A549 (cell line): ENCODE measurements around the gene BIRC7. TPM values are rescaled to one million over a fixed set of nuclear protein-coding genes. Genes with fewer than 3 reads are reported as not detected.

Experiments
- ATAC-seq, 2 experiments: fragments of 200-7000 bp in 1 of 2; fragments of >200 bp in 1 of 2; cut with Nextera tagmentation in 1 of 2; cut with Tn5 transposase in 1 of 2; 3 replicates each; pipeline versions ENCODE4 v1.8.0 to v1.9.1; 2018 to 2020; ENCODE audit warnings: mild to moderate bottlenecking in 1 of 2, moderate library complexity in 1 of 2
- CTCF ChIA-PET: fragments of 300-600 bp; sonication (Branson Sonifier 250); formaldehyde crosslinking; extraction: SDS; loops from one replicate; lab custom pipeline; 2021; ENCODE audit warnings: antibody characterized with exemption, inconsistent platforms; lab: Yijun Ruan, JAX
- POLR2A ChIA-PET: fragments of 350-600 bp; formaldehyde crosslinking; extraction: SDS; loops from one replicate; lab custom pipeline; 2021; ENCODE audit warnings: antibody characterized with exemption, inconsistent platforms; lab: Yijun Ruan, JAX
- DNase-seq, 2 experiments: peaks; one replicate each; pipeline versions ENCODE4 v3.0.0 to v3.0.0-alpha.2; 2011 to 2016; ENCODE audit warnings: low read depth in 1 of 2, low spot score in 1 of 2
- FAIRE-seq: peaks from 2 replicates; lab custom pipeline; 2011; peaks lifted over from hg19 to GRCh38; lab: Jason Lieb, UNC
- H3K27ac ChIP-seq, 2 experiments: fragments of >200 bp; sonication (Bioruptor Twin); formaldehyde crosslinking; 3 replicates each; pipeline ENCODE4 v1.5.1; 2016 to 2017
- H3K4me1 ChIP-seq: fragments of >200 bp; sonication (Bioruptor Twin); formaldehyde crosslinking; 3 replicates; pipeline ENCODE4 v1.6.1; 2016
- H3K4me2 ChIP-seq: fragments of >200 bp; sonication (Bioruptor Twin); formaldehyde crosslinking; 3 replicates; pipeline ENCODE4 v1.6.1; 2016
- H3K4me3 ChIP-seq: fragments of >200 bp; sonication (Bioruptor Twin); formaldehyde crosslinking; 3 replicates; pipeline ENCODE4 v1.5.1; 2016
- H3K9me3 ChIP-seq: fragments of >200 bp; sonication (Bioruptor Twin); formaldehyde crosslinking; 3 replicates; pipeline ENCODE4 v1.6.1; 2016
- CBX2 ChIP-seq: fragments of 200-600 bp; sonication (generic); IDR thresholded peaks from 2 replicates; pipeline ENCODE4 v1.6.1; 2016; ENCODE audit warnings: low read depth, mild to moderate bottlenecking, borderline replicate concordance
- CHD2 ChIP-seq: fragments of 150-350 bp; IDR thresholded peaks from 2 replicates; pipeline ENCODE4 v1.6.1; 2014; ENCODE audit warnings: low read length; ENCODE audit not compliant: partially characterized antibody
- EP300 ChIP-seq, 2 experiments: fragments of >200 bp; sonication (Bioruptor Twin); formaldehyde crosslinking; IDR thresholded peaks; 2 replicates in 1 of 2; 3 replicates in 1 of 2; pipeline ENCODE4 v1.6.1; 2016 to 2017
- ESRRA ChIP-seq: fragments of 150-350 bp; IDR thresholded peaks from 2 replicates; pipeline ENCODE4 v1.6.1; 2014; ENCODE audit warnings: mild to moderate bottlenecking, low read length, borderline replicate concordance
- FOSL2 ChIP-seq, 2 experiments: fragments of 450-650 bp in 1 of 2; fragments of >200 bp in 1 of 2; sonication (Bioruptor Twin) in 1 of 2; formaldehyde crosslinking; IDR thresholded peaks; 2 replicates each; pipeline versions ENCODE4 v1.5.0 to v1.6.1; 2016 to 2020; ENCODE audit warnings: mild to moderate bottlenecking in 1 of 2, moderate library complexity in 1 of 2
- GATA3 ChIP-seq: IDR thresholded peaks from 2 replicates; pipeline ENCODE4 v1.6.1; 2012; ENCODE audit warnings: borderline replicate concordance
- HDAC2 ChIP-seq: fragments of 200-600 bp; sonication (generic); IDR thresholded peaks from 2 replicates; pipeline ENCODE4 v1.6.1; 2016
- HEYL ChIP-seq: fragments of 250-450 bp; sonication (Bioruptor Pico); IDR thresholded peaks from 2 replicates; pipeline ENCODE4 v1.8.0; 2021; ENCODE audit warnings: mild to moderate bottlenecking, moderate library complexity
- HOXA7 ChIP-seq: fragments of 250-450 bp; sonication (Bioruptor Pico); IDR thresholded peaks from 2 replicates; pipeline ENCODE4 v1.5.0; 2020; ENCODE audit warnings: mild to moderate bottlenecking, moderate library complexity
- HOXB13 ChIP-seq: fragments of 250-450 bp; sonication (Bioruptor Pico); IDR thresholded peaks from 2 replicates; pipeline ENCODE4 v1.5.0; 2020; ENCODE audit warnings: low read depth, mild to moderate bottlenecking, moderate library complexity
- JUN ChIP-seq, 2 experiments: fragments of >200 bp; sonication (Bioruptor Twin); formaldehyde crosslinking; IDR thresholded peaks; 2 replicates in 1 of 2; 3 replicates in 1 of 2; pipeline ENCODE4 v1.6.1; 2016 to 2017
- KDM1A ChIP-seq: fragments of 200-600 bp; sonication (generic); IDR thresholded peaks from 2 replicates; pipeline ENCODE4 v1.6.1; 2016; ENCODE audit warnings: low read depth, mild to moderate bottlenecking
- KDM5A ChIP-seq: fragments of 200-600 bp; sonication (generic); IDR thresholded peaks from 2 replicates; pipeline ENCODE4 v1.6.1; 2016; ENCODE audit warnings: antibody characterized with exemption, mild to moderate bottlenecking
- NR3C1 ChIP-seq: fragments of >200 bp; sonication (Bioruptor Twin); formaldehyde crosslinking; IDR thresholded peaks from 3 replicates; pipeline ENCODE4 v1.6.1; 2017
- POLR2AphosphoS2 ChIP-seq: conservative IDR thresholded peaks from 2 replicates; pipeline ENCODE4 v1.6.1; 2012; ENCODE audit warnings: low read length, improper control_type of control experiment, inconsistent platforms
- RAD21 ChIP-seq, 2 experiments: fragments of >200 bp in 1 of 2; sonication (Bioruptor Twin) in 1 of 2; formaldehyde crosslinking in 1 of 2; IDR thresholded peaks in 1 of 2; conservative IDR thresholded peaks in 1 of 2; 2 replicates in 1 of 2; 3 replicates in 1 of 2; pipeline ENCODE4 v1.6.1; 2012 to 2018; ENCODE audit warnings: inconsistent platforms in 1 of 2
- RFX5 ChIP-seq: fragments of 450-650 bp; IDR thresholded peaks from 2 replicates; pipeline ENCODE4 v1.7.1; 2014; ENCODE audit warnings: antibody characterized with exemption, mild to moderate bottlenecking, moderate library complexity
- SREBF2 ChIP-seq: fragments of 450-650 bp; IDR thresholded peaks from 2 replicates; pipeline ENCODE4 v1.6.1; 2014; ENCODE audit warnings: mild to moderate bottlenecking, moderate library complexity
- ZFP36 ChIP-seq: fragments of 450-650 bp; IDR thresholded peaks from 2 replicates; pipeline ENCODE4 v1.6.1; 2014; ENCODE audit warnings: borderline replicate concordance; ENCODE audit not compliant: partially characterized antibody
- ZNF302 ChIP-seq: fragments of 250-450 bp; sonication (Bioruptor Pico); IDR thresholded peaks from 2 replicates; pipeline ENCODE4 v1.9.0; 2021; ENCODE audit warnings: inconsistent platforms, mild to moderate bottlenecking, moderate library complexity
- WGBS: methylation state at CpG from one replicate; pipeline ENCODE4 v1.1.6; 2017; ENCODE audit errors: missing lambda C conversion rate; 5-methylcytosine and 5-hydroxymethylcytosine counted together
- polyA plus RNA-seq, 4 experiments: library from polyadenylated mRNA; depleted of rRNA in 3 of 4; stranded (reverse); fragments of >200 nt; fragmentation: RNase III in 1 of 4; extraction: RNeasy Plus Mini Kit Qiagen cat#74134 plus additional on column Dnase treatment in 1 of 4; gene quantifications; 2 replicates in 3 of 4; 3 replicates in 1 of 4; pipeline ENCODE4 v1.2.3, GENCODE V29; 2011 to 2017
- TF ChIP-seq, protein P1 (sequence below): fragments of 450-650 bp; IDR thresholded peaks from 2 replicates; pipeline ENCODE4 v1.6.1; 2014; ENCODE audit warnings: antibody characterized with exemption
- TF ChIP-seq, protein P2 (sequence below): fragments of 250-450 bp; sonication (Bioruptor Pico); IDR thresholded peaks from 2 replicates; pipeline ENCODE4 v1.5.0; 2021; ENCODE audit warnings: mild to moderate bottlenecking, moderate library complexity, borderline replicate concordance
- TF ChIP-seq, protein P3 (sequence below): IDR thresholded peaks from 2 replicates; pipeline ENCODE4 v1.6.1; 2012
- TF ChIP-seq, protein P4 (sequence below): IDR thresholded peaks from 2 replicates; pipeline ENCODE4 v1.6.1; 2012; ENCODE audit warnings: low read depth, borderline replicate concordance
- TF ChIP-seq, protein P5 (sequence below): fragments of >200 bp; sonication (Bioruptor Twin); formaldehyde crosslinking; IDR thresholded peaks from 3 replicates; pipeline ENCODE4 v1.5.1; 2016

Gene BIRC7
- polyA plus RNA-seq, 2 of the 4 experiments (the other 2 are of a cell fraction), result 0.63 to 4.9 TPM

DNA sequence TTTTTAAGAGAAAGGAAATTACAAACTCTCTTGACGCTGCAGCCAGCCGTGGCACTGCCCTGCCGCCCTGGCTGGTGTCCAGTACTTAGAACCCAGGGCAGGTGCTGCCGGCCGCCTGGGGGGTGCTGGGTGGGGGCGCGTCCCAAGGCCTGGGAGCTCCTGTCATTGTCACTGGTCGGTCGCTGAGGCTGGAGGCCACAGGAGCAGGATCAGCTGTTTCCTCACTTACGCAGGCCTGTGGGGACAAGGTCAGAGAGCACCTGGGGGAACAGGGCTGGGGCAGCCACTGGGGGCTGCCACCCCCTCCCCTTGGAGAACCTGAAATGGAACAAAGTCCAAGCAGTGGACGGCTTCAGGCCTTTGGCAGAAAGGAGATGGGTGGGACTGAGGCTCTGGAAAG lies 5.6 kb downstream of the BIRC7 start:
- no peak overlapping the region for H3K4me3 ChIP-seq
- peak overlapping the region; percentile 41 to 99; a peak in 5 of 6 replicates for H3K27ac ChIP-seq
- WGBS, result 52% methylated on average over 4 of the region's 11 CpGs
- TF ChIP-seq, protein P1, sequence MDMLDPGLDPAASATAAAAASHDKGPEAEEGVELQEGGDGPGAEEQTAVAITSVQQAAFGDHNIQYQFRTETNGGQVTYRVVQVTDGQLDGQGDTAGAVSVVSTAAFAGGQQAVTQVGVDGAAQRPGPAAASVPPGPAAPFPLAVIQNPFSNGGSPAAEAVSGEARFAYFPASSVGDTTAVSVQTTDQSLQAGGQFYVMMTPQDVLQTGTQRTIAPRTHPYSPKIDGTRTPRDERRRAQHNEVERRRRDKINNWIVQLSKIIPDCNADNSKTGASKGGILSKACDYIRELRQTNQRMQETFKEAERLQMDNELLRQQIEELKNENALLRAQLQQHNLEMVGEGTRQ, result no peak
- TF ChIP-seq, protein P2, sequence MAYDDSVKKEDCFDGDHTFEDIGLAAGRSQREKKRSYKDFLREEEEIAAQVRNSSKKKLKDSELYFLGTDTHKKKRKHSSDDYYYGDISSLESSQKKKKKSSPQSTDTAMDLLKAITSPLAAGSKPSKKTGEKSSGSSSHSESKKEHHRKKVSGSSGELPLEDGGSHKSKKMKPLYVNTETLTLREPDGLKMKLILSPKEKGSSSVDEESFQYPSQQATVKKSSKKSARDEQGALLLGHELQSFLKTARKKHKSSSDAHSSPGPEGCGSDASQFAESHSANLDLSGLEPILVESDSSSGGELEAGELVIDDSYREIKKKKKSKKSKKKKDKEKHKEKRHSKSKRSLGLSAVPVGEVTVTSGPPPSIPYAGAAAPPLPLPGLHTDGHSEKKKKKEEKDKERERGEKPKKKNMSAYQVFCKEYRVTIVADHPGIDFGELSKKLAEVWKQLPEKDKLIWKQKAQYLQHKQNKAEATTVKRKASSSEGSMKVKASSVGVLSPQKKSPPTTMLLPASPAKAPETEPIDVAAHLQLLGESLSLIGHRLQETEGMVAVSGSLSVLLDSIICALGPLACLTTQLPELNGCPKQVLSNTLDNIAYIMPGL, result no peak
- TF ChIP-seq KDM1A, result no peak
- TF ChIP-seq CHD2, result no peak
- no peak for TF ChIP-seq JUN (IDR thresholded peaks at IDR 0.05)
- TF ChIP-seq RAD21 (conservative IDR thresholded peaks at IDR 0.05 in 1 of 2, IDR thresholded peaks at IDR 0.05 in 1 of 2), result no peak
- TF ChIP-seq EP300 (IDR thresholded peaks at IDR 0.05), result no peak
- POLR2A ChIA-PET, result no interaction called here
- ATAC-seq (no peak), DNase-seq (no peak), FAIRE-seq (no peak)
- CTCF ChIA-PET, result interaction anchor here (1.4 to 11.7 kb wide), 2 partner anchors 8 to 17 kb away, joined by 3 to 131 read pairs; no protein-coding TSS in a partner anchor
- peaks cover 45% of the 10 kb centered on the region for H3K4me1 ChIP-seq
- H3K9me3 ChIP-seq, result no peaks in the 10 kb centered on the region
- H3K4me2 ChIP-seq, result no peak overlapping the region

DNA sequence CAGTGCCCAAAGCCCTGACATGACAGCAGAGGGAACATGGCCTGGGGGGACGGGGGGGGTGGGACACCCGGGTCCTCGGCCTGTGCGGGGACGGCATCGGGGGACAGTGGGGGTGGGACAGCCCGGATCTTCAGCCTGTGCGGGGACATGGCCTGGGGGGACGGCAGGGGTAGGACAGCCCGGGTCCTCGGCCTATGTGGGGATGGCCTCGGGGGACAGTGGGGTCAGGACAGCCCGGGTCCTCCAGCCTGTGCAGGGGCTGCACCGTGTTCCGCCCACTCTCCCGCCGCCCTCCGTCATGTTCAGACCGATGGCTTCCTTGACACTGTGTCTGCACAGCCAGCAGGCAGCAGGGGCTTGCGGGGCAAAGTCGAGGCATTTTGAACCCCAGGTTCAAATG lies 7.0 kb downstream of the BIRC7 start:
- WGBS, result 91% methylated on average over 9 of the region's 21 CpGs
- no peak for DNase-seq
- TF ChIP-seq ZFP36, result no peak
- TF ChIP-seq HOXA7, result no peak
- no peak for TF ChIP-seq NR3C1
- TF ChIP-seq, all 56 proteins: peak for 0
- Histone ChIP-seq H3K9me3 (no peaks in the 10 kb centered on the region), H3K4me1 (peaks cover 34% of the 10 kb centered on the region), H3K4me3 (no peak overlapping the region), H3K27ac (peak overlapping the region in 1 of 2 experiments; percentile 99; a peak in 3 of 6 replicates), H3K4me2 (no peak overlapping the region)
- ATAC-seq (no peak), FAIRE-seq (no peak)
- POLR2A ChIA-PET, result no interaction called here
- CTCF ChIA-PET, result interaction anchor here (11.7 kb wide), 1 partner anchor 18 kb away, joined by 131 read pairs; no protein-coding TSS in a partner anchor

DNA sequence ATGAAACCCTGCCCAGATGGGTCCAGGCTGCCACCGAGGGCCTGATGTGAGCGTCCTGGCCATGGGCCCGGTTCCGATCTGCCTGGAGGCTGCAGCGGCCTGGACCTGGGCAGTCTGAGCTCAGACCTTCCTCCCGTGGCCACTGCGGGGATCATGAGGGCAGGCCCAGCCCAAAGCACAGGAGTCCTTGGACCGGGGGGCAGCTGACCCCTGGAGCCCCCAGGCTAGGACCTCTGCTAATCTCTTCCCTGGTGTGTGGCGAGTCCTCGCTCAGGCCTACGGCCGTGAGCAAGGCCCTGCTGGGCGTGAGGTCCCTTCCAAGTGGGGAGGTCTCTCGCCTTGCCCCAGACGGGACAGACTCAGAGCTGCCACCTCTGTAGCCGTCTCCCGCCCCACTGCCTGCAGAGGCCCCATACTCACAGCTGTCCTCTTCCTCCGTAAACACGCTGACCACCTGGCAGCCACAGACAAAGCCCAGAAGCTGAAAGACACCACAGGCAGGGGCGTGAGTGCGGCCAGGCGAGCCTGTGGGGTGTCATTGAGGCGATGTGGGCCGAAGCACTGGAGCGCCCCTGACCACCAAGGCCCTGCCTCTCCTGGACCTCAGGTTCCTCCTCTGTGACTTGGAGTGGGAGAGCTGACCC lies 8.0 kb downstream of the BIRC7 start:
- FAIRE-seq (no peak), ATAC-seq (no peak), DNase-seq (no peak)
- H3K4me3 ChIP-seq, result no peak overlapping the region
- H3K9me3 ChIP-seq, result no peaks in the 10 kb centered on the region
- POLR2A ChIA-PET, result no interaction called here
- CTCF ChIA-PET, result interaction anchor here (3.8 to 11.7 kb wide), 2 partner anchors 9 to 19 kb away, joined by 31 to 131 read pairs; partner anchors contain the start of gene BIRC7
- H3K4me2 ChIP-seq, result no peak overlapping the region
- H3K4me1 ChIP-seq, result peaks cover 27% of the 10 kb centered on the region
- 82% methylated on average over 17 of the region's 25 CpGs for WGBS
- TF ChIP-seq, protein P3, sequence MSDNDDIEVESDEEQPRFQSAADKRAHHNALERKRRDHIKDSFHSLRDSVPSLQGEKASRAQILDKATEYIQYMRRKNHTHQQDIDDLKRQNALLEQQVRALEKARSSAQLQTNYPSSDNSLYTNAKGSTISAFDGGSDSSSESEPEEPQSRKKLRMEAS, result no peak
- TF ChIP-seq FOSL2 (IDR thresholded peaks at IDR 0.05) (no peak), FOSL2 (CRISPR knock-in tag; IDR thresholded peaks at IDR 0.05) (no peak), HOXB13 (CRISPR knock-in tag) (no peak)
- peak overlapping the region in 1 of 2 experiments; percentile 99; a peak in 3 of 6 replicates for H3K27ac ChIP-seq

DNA sequence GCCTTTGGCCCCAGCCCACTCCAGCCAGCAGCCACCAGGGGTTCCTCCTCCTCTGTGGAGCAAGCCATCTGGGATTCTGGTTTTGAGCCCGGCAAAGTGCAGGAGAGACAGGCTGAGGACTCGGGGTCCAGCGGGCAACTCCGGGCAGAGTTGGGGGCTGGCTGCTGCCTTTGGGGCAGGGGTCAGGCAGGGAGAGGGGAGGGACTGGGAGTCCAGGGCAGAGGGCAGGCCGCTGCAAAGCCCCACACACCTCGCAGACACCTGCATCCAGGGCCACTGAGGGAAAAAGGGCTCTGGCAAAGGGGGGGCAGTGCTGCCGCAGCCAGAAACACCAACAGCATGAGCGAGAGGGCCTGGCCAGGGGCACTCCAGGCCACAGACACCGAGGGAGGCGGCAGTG lies 8.8 kb downstream of the BIRC7 start:
- ChIA-PET POLR2A (no interaction called here), CTCF (interaction anchor here (0.7 to 11.7 kb wide), 3 partner anchors 10 to 36 kb away, joined by 4 to 131 read pairs (median 31); partner anchors contain the start of gene BIRC7)
- no peak for DNase-seq
- no peak overlapping the region for H3K4me2 ChIP-seq
- H3K4me3 ChIP-seq, result no peak overlapping the region
- no peaks in the 10 kb centered on the region for H3K9me3 ChIP-seq
- H3K4me1 ChIP-seq, result peaks cover 30% of the 10 kb centered on the region
- peak overlapping the region in 1 of 2 experiments; percentile 99; a peak in 3 of 6 replicates for H3K27ac ChIP-seq
- FAIRE-seq, result no peak
- 89% methylated on average over 9 of the region's 10 CpGs for WGBS
- ATAC-seq, result no peak
- no peak for TF ChIP-seq SREBF2
- TF ChIP-seq KDM1A, result no peak
- TF ChIP-seq ESRRA, result no peak
- TF ChIP-seq, protein P4, sequence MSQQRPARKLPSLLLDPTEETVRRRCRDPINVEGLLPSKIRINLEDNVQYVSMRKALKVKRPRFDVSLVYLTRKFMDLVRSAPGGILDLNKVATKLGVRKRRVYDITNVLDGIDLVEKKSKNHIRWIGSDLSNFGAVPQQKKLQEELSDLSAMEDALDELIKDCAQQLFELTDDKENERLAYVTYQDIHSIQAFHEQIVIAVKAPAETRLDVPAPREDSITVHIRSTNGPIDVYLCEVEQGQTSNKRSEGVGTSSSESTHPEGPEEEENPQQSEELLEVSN, result no peak
- TF ChIP-seq RFX5, result no peak
- TF ChIP-seq HEYL (CRISPR knock-in tag), result no peak
- TF ChIP-seq, protein P5, sequence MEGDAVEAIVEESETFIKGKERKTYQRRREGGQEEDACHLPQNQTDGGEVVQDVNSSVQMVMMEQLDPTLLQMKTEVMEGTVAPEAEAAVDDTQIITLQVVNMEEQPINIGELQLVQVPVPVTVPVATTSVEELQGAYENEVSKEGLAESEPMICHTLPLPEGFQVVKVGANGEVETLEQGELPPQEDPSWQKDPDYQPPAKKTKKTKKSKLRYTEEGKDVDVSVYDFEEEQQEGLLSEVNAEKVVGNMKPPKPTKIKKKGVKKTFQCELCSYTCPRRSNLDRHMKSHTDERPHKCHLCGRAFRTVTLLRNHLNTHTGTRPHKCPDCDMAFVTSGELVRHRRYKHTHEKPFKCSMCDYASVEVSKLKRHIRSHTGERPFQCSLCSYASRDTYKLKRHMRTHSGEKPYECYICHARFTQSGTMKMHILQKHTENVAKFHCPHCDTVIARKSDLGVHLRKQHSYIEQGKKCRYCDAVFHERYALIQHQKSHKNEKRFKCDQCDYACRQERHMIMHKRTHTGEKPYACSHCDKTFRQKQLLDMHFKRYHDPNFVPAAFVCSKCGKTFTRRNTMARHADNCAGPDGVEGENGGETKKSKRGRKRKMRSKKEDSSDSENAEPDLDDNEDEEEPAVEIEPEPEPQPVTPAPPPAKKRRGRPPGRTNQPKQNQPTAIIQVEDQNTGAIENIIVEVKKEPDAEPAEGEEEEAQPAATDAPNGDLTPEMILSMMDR, result no peak
- TF ChIP-seq GATA3, result no peak
- TF ChIP-seq, protein P3, result no peak
- TF ChIP-seq ZNF302 (CRISPR knock-in tag), result no peak
- TF ChIP-seq HDAC2, result no peak
- no peak for TF ChIP-seq POLR2AphosphoS2
- no peak for TF ChIP-seq CBX2
- TF ChIP-seq KDM5A, result no peak
